ENCODE measurements around the gene VDAC2. TPM values are rescaled to one million over a fixed set of nuclear protein-coding genes. Genes with fewer than 3 reads are reported as not detected.
"Not testable (repeated sequence)": the region's sequence is repeated elsewhere in the genome, so short reads cannot be mapped to it uniquely, and the experiment has no call there.

VDAC2 gene
- total RNA-seq, 1 experiment from 2014 or later: 303 TPM

GRCh38 chr10:75211007-75211691 lies 553 bp downstream of the VDAC2 start:
- BruUV-seq (replicated peaks): TSS peak; percentile 36
- TF ChIP-seq CTCF (IDR thresholded peaks at IDR 0.05; ENCODE audit: unreplicated experiment): no peak
- peaks cover 54% of the 10 kb centered on the region for H3K36me3 Mint-ChIP-seq (ENCODE audit: insufficient read depth, unreplicated experiment)
- peak; percentile 56 for DNase-seq (ENCODE audit: unreplicated experiment)
- peak overlapping the region; percentile 92 for H3K27ac Mint-ChIP-seq (ENCODE audit: low read depth, unreplicated experiment)
- ChIA-PET CTCF (interaction anchor here (0.6 to 3.7 kb wide), 9 partner anchors 12 to 58 kb away, joined by 3 to 34 read pairs (median 4); partner anchors contain the start of gene COMTD1), POLR2A (interaction anchor here (0.7 to 18.0 kb wide), 28 partner anchors 9 to 1302 kb away, joined by 3 to 615 read pairs (median 4); partner anchors contain the start of genes ADK, AP3M1, COMTD1 and SAMD8)
- peaks cover 24% of the 10 kb centered on the region for H3K4me1 Mint-ChIP-seq (ENCODE audit: insufficient read depth, unreplicated experiment)
- no peaks in the 10 kb centered on the region for H3K27me3 Mint-ChIP-seq (ENCODE audit: insufficient read depth, unreplicated experiment)
- peak overlapping the region; percentile 79 for H3K4me3 Mint-ChIP-seq (ENCODE audit: unreplicated experiment)
- intact Hi-C loops (cut with micrococcal nuclease): loop anchor here (1.0 to 2.0 kb wide), 2 partner anchors 20 to 23 kb away; no protein-coding TSS in a partner anchor
- no peaks in the 10 kb centered on the region for H3K9me3 Mint-ChIP-seq (ENCODE audit: unreplicated experiment)

- ChIA-PET CTCF (interaction anchor here (0.6 to 3.7 kb wide), 9 partner anchors 11 to 968 kb away, joined by 3 to 34 read pairs (median 4); no protein-coding TSS in a partner anchor), POLR2A (interaction anchor here (0.6 to 18.0 kb wide), 14 partner anchors 8 to 1062 kb away, joined by 3 to 615 read pairs (median 8); partner anchors contain the start of genes ADK, AP3M1, COMTD1 and SAMD8)
- intact Hi-C loops (cut with micrococcal nuclease): no loop called here
- H3K9me3 Mint-ChIP-seq (ENCODE audit: unreplicated experiment): no peaks in the 10 kb centered on the region
- no peak for TF ChIP-seq CTCF (IDR thresholded peaks at IDR 0.05; ENCODE audit: unreplicated experiment)
- peaks cover 25% of the 10 kb centered on the region for H3K4me1 Mint-ChIP-seq (ENCODE audit: insufficient read depth, unreplicated experiment)
- peak overlapping the region; percentile 92 for H3K27ac Mint-ChIP-seq (ENCODE audit: low read depth, unreplicated experiment)
- H3K27me3 Mint-ChIP-seq (ENCODE audit: insufficient read depth, unreplicated experiment): no peaks in the 10 kb centered on the region
- no peak for DNase-seq (ENCODE audit: unreplicated experiment)
- peak overlapping the region; percentile 79 for H3K4me3 Mint-ChIP-seq (ENCODE audit: unreplicated experiment)
- H3K36me3 Mint-ChIP-seq (ENCODE audit: insufficient read depth, unreplicated experiment): peaks cover 61% of the 10 kb centered on the region
- no TSS peak for BruUV-seq (replicated peaks)
Observed at GRCh38 chr10:75212343-75212742, 1.7 kb downstream of the VDAC2 start.

- H3K4me1 Mint-ChIP-seq (ENCODE audit: insufficient read depth, unreplicated experiment): peaks cover 37% of the 10 kb centered on the region
- intact Hi-C loops (cut with micrococcal nuclease): no loop called here
- no peaks in the 10 kb centered on the region for H3K27me3 Mint-ChIP-seq (ENCODE audit: insufficient read depth, unreplicated experiment)
- H3K27ac Mint-ChIP-seq (ENCODE audit: low read depth, unreplicated experiment): peak overlapping the region; percentile 75
- CTCF ChIA-PET: interaction anchor here (1.6 to 1.8 kb wide), 2 partner anchors 10 to 16 kb away, joined by 3 to 5 read pairs; partner anchors contain the start of gene COMTD1
- H3K36me3 Mint-ChIP-seq (ENCODE audit: insufficient read depth, unreplicated experiment): peaks cover 100% of the 10 kb centered on the region
- no TSS peak for BruUV-seq (replicated peaks)
- POLR2A ChIA-PET: interaction anchor here (1.2 to 1.7 kb wide), 2 partner anchors 9 to 11 kb away, joined by 5 to 9 read pairs; partner anchors contain the start of gene VDAC2
- TF ChIP-seq CTCF (IDR thresholded peaks at IDR 0.05; ENCODE audit: unreplicated experiment): no peak
- no peaks in the 10 kb centered on the region for H3K9me3 Mint-ChIP-seq (ENCODE audit: unreplicated experiment)
- no peak overlapping the region for H3K4me3 Mint-ChIP-seq (ENCODE audit: unreplicated experiment)
- DNase-seq (ENCODE audit: unreplicated experiment): no peak
Observed at GRCh38 chr10:75220274-75220673, 9.7 kb downstream of the VDAC2 start.

GRCh38 chr10:75221492-75221891 lies 10.9 kb downstream of the VDAC2 start:
- peak overlapping the region; percentile 75 for H3K27ac Mint-ChIP-seq (ENCODE audit: low read depth, unreplicated experiment)
- peaks cover 97% of the 10 kb centered on the region for H3K36me3 Mint-ChIP-seq (ENCODE audit: insufficient read depth, unreplicated experiment)
- BruUV-seq (replicated peaks): TSS peak; percentile 0
- POLR2A ChIA-PET: interaction anchor here (5.2 to 15.1 kb wide), 2 partner anchors 11 to 12 kb away, joined by 39 to 615 read pairs; partner anchors contain the start of genes COMTD1 and VDAC2
- H3K4me3 Mint-ChIP-seq (ENCODE audit: unreplicated experiment); H3K9me3 Mint-ChIP-seq (ENCODE audit: unreplicated experiment); DNase-seq (ENCODE audit: unreplicated experiment); H3K27me3 Mint-ChIP-seq (ENCODE audit: insufficient read depth, unreplicated experiment); intact Hi-C loops (cut with micrococcal nuclease): not testable (repeated sequence)
- H3K4me1 Mint-ChIP-seq (ENCODE audit: insufficient read depth, unreplicated experiment): peaks cover 40% of the 10 kb centered on the region
- CTCF ChIA-PET: interaction anchor here (0.6 to 1.8 kb wide), 4 partner anchors 9 to 33 kb away, joined by 3 to 5 read pairs (median 4); partner anchors contain the start of genes COMTD1 and VDAC2

Measured in MCF 10A (cell line).